GM23338 (cell line): ENCODE results near the gene LSM12. TPM values are rescaled to one million over a fixed set of nuclear protein-coding genes. Genes with fewer than 3 reads are reported as not detected.

Source experiments
- ATAC-seq: fragments of 200-7000 bp; cut with Tn5 transposase; 3 replicates; pipeline ENCODE4 v1.9.1; 2020
- DNase-seq: peaks from one replicate; pipeline ENCODE4 v3.0.0-alpha.2; 2015; ENCODE audit warnings: low spot score
- H2AFZ ChIP-seq: fragments of 200-600 bp; sonication (generic); 2 replicates; pipeline ENCODE4 v1.8.0; 2016; ENCODE audit warnings: antibody characterized with exemption, mild to moderate bottlenecking, moderate library complexity
- H3F3A ChIP-seq: fragments of 200-600 bp; sonication (generic); replicated peaks from 2 replicates; pipeline ENCODE4 v1.8.0; 2017; ENCODE audit warnings: antibody characterized with exemption, mixed run types, low read depth
- H3K27ac ChIP-seq: fragments of 200-600 bp; sonication (generic); 2 replicates; pipeline ENCODE4 v1.6.1; 2016; ENCODE audit warnings: low read depth
- H3K27me3 ChIP-seq: fragments of 200-600 bp; sonication (generic); 2 replicates; pipeline ENCODE4 v1.8.0; 2016; ENCODE audit warnings: mild to moderate bottlenecking, mixed run types, moderate library complexity; ENCODE audit not compliant: insufficient read depth
- H3K36me3 ChIP-seq: fragments of 200-600 bp; sonication (generic); 2 replicates; pipeline ENCODE4 v1.8.0; 2016; ENCODE audit warnings: mild to moderate bottlenecking; ENCODE audit not compliant: insufficient read depth
- H3K4me1 ChIP-seq: fragments of 200-600 bp; sonication (generic); 2 replicates; pipeline ENCODE4 v1.8.0; 2016; ENCODE audit warnings: mild to moderate bottlenecking, moderate library complexity; ENCODE audit not compliant: insufficient read depth
- H3K4me2 ChIP-seq: fragments of 200-600 bp; sonication (generic); 2 replicates; pipeline ENCODE4 v1.7.1; 2017; ENCODE audit warnings: mixed run types
- H3K4me3 ChIP-seq: fragments of 200-600 bp; sonication (generic); 2 replicates; pipeline ENCODE4 v1.6.1; 2016; ENCODE audit warnings: mixed run types
- H3K79me2 ChIP-seq: fragments of 200-600 bp; sonication (generic); replicated peaks from 2 replicates; pipeline ENCODE4 v1.8.0; 2017; ENCODE audit warnings: mild to moderate bottlenecking; ENCODE audit not compliant: insufficient read depth
- H3K9me2 ChIP-seq: fragments of 200-600 bp; sonication (generic); 2 replicates; pipeline ENCODE4 v1.8.0; 2017; ENCODE audit not compliant: insufficient read depth
- H4K20me1 ChIP-seq: fragments of 200-600 bp; sonication (generic); replicated peaks from 2 replicates; pipeline ENCODE4 v1.8.0; 2017; ENCODE audit warnings: mild to moderate bottlenecking; ENCODE audit not compliant: insufficient read depth
- H3K27ac Mint-ChIP-seq: 2 replicates; pipeline ENCODE4 v1.8.0; 2020; ENCODE audit warnings: inconsistent platforms, mild to moderate bottlenecking, moderate library complexity, mixed read lengths
- H3K27me3 Mint-ChIP-seq: 3 replicates; pipeline ENCODE4 v1.8.0; 2022; ENCODE audit warnings: low read depth, mild to moderate bottlenecking, moderate library complexity, mixed read lengths, inconsistent platforms; ENCODE audit not compliant: insufficient read depth, poor library complexity
- H3K36me3 Mint-ChIP-seq: 3 replicates; pipeline ENCODE4 v1.8.0; 2021; ENCODE audit warnings: low read depth, mild to moderate bottlenecking, inconsistent platforms, moderate library complexity, mixed read lengths
- H3K4me1 Mint-ChIP-seq: 3 replicates; pipeline ENCODE4 v1.8.0; 2020; ENCODE audit warnings: mild to moderate bottlenecking, inconsistent platforms, mixed read lengths
- H3K4me3 Mint-ChIP-seq: 3 replicates; pipeline ENCODE4 v1.8.0; 2021; ENCODE audit warnings: moderate library complexity, mild to moderate bottlenecking, inconsistent platforms, mixed read lengths
- H3K9me3 Mint-ChIP-seq: 3 replicates; pipeline ENCODE4 v1.8.0; 2020; ENCODE audit warnings: moderate library complexity, mild to moderate bottlenecking, inconsistent platforms, mixed read lengths
- EZH2 ChIP-seq: fragments of 200-600 bp; sonication (generic); IDR thresholded peaks from one replicate; pipeline ENCODE4 v1.8.0; 2017; ENCODE audit warnings: antibody characterized with exemption, mild to moderate bottlenecking, low read depth; ENCODE audit not compliant: unreplicated experiment
- JUNB ChIP-seq: IDR thresholded peaks from one replicate; pipeline ENCODE4 v1.6.1; 2016; ENCODE audit warnings: antibody characterized with exemption; ENCODE audit not compliant: unreplicated experiment
- polyA plus RNA-seq: library from polyadenylated mRNA; unstranded; fragments of >200 nt; fragmentation: Nextera tagmentation; extraction: Ambion mirVana; gene quantifications from 2 replicates; pipeline ENCODE4 v1.2.1, GENCODE V29; 2016
- total RNA-seq: library from RNA; depleted of rRNA; stranded (reverse); fragments of >200 nt; shearing (Covaris generic); gene quantifications from 2 replicates; pipeline ENCODE4 v1.2.3, GENCODE V29; 2014
- TF ChIP-seq, protein P1 (sequence below): IDR thresholded peaks from one replicate; pipeline ENCODE4 v1.6.1; 2018; ENCODE audit warnings: antibody characterized with exemption; ENCODE audit not compliant: unreplicated experiment
- TF ChIP-seq, protein P2 (sequence below): fragments of 250-450 bp; sonication (Bioruptor Pico); IDR thresholded peaks from 2 replicates; pipeline ENCODE4 v1.5.0; 2020; ENCODE audit warnings: mild to moderate bottlenecking, moderate library complexity

The LSM12 gene
- total and polyA plus RNA-seq, 2 experiments from 2014 or later = 72.7 to 241 TPM

DNA sequence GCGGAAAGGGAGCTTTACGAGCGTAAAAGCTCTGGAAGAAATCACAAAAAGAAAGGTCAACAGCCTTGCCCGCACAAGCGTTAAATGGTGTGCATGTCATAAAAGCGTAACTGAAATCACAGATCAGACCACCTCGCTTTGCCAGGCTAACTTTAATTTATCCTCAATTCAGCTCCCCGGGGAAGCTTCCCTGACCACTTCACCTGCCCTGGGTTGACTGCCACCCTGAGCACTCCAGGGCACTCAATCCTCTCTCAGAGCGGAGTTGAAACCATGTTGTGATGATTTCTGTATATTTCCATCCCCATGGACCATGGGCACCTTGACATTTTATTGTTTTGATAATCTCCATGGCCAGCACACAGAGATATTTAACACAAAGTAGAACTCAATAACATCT, 78.2 kb downstream of the LSM12 start (continued):
- TF ChIP-seq, protein P1, sequence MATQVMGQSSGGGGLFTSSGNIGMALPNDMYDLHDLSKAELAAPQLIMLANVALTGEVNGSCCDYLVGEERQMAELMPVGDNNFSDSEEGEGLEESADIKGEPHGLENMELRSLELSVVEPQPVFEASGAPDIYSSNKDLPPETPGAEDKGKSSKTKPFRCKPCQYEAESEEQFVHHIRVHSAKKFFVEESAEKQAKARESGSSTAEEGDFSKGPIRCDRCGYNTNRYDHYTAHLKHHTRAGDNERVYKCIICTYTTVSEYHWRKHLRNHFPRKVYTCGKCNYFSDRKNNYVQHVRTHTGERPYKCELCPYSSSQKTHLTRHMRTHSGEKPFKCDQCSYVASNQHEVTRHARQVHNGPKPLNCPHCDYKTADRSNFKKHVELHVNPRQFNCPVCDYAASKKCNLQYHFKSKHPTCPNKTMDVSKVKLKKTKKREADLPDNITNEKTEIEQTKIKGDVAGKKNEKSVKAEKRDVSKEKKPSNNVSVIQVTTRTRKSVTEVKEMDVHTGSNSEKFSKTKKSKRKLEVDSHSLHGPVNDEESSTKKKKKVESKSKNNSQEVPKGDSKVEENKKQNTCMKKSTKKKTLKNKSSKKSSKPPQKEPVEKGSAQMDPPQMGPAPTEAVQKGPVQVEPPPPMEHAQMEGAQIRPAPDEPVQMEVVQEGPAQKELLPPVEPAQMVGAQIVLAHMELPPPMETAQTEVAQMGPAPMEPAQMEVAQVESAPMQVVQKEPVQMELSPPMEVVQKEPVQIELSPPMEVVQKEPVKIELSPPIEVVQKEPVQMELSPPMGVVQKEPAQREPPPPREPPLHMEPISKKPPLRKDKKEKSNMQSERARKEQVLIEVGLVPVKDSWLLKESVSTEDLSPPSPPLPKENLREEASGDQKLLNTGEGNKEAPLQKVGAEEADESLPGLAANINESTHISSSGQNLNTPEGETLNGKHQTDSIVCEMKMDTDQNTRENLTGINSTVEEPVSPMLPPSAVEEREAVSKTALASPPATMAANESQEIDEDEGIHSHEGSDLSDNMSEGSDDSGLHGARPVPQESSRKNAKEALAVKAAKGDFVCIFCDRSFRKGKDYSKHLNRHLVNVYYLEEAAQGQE = no peak
- TF ChIP-seq, protein P2, sequence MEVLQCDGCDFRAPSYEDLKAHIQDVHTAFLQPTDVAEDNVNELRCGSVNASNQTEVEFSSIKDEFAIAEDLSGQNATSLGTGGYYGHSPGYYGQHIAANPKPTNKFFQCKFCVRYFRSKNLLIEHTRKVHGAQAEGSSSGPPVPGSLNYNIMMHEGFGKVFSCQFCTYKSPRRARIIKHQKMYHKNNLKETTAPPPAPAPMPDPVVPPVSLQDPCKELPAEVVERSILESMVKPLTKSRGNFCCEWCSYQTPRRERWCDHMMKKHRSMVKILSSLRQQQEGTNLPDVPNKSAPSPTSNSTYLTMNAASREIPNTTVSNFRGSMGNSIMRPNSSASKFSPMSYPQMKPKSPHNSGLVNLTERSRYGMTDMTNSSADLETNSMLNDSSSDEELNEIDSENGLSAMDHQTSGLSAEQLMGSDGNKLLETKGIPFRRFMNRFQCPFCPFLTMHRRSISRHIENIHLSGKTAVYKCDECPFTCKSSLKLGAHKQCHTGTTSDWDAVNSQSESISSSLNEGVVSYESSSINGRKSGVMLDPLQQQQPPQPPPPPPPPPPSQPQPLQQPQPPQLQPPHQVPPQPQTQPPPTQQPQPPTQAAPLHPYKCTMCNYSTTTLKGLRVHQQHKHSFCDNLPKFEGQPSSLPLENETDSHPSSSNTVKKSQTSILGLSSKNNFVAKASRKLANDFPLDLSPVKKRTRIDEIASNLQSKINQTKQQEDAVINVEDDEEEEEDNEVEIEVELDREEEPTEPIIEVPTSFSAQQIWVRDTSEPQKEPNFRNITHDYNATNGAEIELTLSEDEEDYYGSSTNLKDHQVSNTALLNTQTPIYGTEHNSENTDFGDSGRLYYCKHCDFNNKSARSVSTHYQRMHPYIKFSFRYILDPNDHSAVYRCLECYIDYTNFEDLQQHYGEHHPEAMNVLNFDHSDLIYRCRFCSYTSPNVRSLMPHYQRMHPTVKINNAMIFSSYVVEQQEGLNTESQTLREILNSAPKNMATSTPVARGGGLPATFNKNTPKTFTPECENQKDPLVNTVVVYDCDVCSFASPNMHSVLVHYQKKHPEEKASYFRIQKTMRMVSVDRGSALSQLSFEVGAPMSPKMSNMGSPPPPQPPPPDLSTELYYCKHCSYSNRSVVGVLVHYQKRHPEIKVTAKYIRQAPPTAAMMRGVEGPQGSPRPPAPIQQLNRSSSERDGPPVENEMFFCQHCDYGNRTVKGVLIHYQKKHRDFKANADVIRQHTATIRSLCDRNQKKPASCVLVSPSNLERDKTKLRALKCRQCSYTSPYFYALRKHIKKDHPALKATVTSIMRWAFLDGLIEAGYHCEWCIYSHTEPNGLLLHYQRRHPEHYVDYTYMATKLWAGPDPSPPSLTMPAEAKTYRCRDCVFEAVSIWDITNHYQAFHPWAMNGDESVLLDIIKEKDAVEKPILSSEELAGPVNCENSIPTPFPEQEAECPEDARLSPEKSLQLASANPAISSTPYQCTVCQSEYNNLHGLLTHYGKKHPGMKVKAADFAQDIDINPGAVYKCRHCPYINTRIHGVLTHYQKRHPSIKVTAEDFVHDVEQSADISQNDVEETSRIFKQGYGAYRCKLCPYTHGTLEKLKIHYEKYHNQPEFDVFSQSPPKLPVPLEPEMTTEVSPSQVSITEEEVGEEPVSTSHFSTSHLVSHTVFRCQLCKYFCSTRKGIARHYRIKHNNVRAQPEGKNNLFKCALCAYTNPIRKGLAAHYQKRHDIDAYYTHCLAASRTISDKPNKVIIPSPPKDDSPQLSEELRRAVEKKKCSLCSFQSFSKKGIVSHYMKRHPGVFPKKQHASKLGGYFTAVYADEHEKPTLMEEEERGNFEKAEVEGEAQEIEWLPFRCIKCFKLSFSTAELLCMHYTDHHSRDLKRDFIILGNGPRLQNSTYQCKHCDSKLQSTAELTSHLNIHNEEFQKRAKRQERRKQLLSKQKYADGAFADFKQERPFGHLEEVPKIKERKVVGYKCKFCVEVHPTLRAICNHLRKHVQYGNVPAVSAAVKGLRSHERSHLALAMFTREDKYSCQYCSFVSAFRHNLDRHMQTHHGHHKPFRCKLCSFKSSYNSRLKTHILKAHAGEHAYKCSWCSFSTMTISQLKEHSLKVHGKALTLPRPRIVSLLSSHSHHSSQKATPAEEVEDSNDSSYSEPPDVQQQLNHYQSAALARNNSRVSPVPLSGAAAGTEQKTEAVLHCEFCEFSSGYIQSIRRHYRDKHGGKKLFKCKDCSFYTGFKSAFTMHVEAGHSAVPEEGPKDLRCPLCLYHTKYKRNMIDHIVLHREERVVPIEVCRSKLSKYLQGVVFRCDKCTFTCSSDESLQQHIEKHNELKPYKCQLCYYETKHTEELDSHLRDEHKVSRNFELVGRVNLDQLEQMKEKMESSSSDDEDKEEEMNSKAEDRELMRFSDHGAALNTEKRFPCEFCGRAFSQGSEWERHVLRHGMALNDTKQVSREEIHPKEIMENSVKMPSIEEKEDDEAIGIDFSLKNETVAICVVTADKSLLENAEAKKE = no peak

DNA sequence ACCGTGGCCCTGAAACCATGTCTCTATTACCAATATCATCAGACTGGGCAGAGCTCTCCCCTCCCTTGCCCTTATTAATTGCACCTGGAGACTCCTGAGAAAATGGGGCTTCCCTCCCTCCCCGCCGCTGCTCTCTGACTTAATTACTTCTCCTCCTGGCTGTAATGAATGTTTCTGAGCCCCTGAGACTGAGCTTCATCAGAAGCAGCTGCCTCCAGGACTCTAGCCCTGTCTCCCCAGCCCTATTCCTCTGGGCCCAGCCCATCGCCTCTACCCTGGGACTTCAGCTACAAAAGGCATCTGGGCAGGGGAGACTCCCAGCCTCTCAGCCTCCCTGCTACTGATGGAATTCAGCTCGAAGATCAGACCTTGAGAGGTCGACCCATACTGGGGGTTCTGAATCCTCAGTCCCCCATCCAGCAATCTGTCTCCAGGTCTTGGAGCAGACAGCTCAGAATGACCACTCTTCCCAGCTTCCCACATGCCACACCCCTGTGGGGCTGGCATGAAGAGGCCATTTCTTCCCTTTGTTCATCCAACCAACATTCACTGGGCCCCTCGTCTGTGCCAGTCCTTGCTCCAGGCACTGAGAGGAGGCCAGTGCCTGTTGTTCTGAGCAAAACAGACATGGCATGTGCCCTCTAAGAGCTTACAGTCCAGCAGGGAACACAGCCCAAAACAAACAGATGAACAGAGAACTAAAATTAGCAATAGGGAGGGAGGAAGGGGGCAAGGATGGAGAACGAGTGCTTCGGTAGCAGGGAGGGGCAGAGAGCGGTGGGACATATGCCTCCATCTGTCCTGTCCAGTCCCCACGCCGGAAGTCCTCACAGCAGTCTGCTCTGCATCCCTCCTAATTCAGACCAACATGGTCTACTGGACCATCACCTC, 79.1 kb downstream of the LSM12 start:
- no peaks in the 10 kb centered on the region for H3K36me3 ChIP-seq
- DNase-seq (no peak), ATAC-seq (no peak)
- Mint-ChIP-seq H3K9me3 (no peaks in the 10 kb centered on the region), H3K4me1 (peaks cover 12% of the 10 kb centered on the region; the same call in 2 of the 3 replicates), H3K27me3 (peaks cover 17% of the 10 kb centered on the region), H3K27ac (no peak overlapping the region), H3K36me3 (no peaks in the 10 kb centered on the region), H3K4me3 (no peak overlapping the region)
- H3K4me3 ChIP-seq = no peak overlapping the region
- 0 out of 2 replicates have a peak, but pooled peaks cover 3% of the 10 kb centered on the region for H3F3A ChIP-seq
- no peak overlapping the region for H2AFZ ChIP-seq
- H3K4me1 ChIP-seq = peaks cover 8% of the 10 kb centered on the region; the same call in 1 of the 2 replicates
- no peak overlapping the region for H3K4me2 ChIP-seq
- peaks cover 29% of the 10 kb centered on the region for H3K27me3 ChIP-seq
- no peak overlapping the region for H3K27ac ChIP-seq
- TF ChIP-seq JUNB (no peak), EZH2 (no peak)
- no peaks in the 10 kb centered on the region for H3K79me2 ChIP-seq
- no peaks in the 10 kb centered on the region for H4K20me1 ChIP-seq
- H3K9me2 ChIP-seq = no peaks in the 10 kb centered on the region
